Fibroblast of lung (primary cell): Measurements from ENCODE around the gene NDEL1. TPM values are rescaled to one million over a fixed set of nuclear protein-coding genes. Genes with fewer than 3 reads are reported as not detected.
A peak's percentile ranks its signal among the peaks of the same experiment; 100 is the strongest.

Experiments
- DNase-seq, 2 donors: peaks; one replicate each; pipeline versions ENCODE4 v3.0.0 to v3.0.0-alpha.2; 2010; ENCODE audit warnings: low read depth in 2 of 2
- H2AFZ ChIP-seq: 2 replicates; pipeline ENCODE4 v1.5.1; 2012; ENCODE audit warnings: low read length, control low read depth, inconsistent platforms
- H3K27ac ChIP-seq: 2 replicates; pipeline ENCODE4 v1.5.1; 2011; ENCODE audit warnings: low read length, control low read depth; ENCODE audit not compliant: insufficient read depth
- H3K27me3 ChIP-seq: 2 replicates; pipeline ENCODE4 v1.5.1; 2011; ENCODE audit warnings: mild to moderate bottlenecking, low read length; ENCODE audit not compliant: control insufficient read depth, insufficient read depth
- H3K36me3 ChIP-seq: 2 replicates; pipeline ENCODE4 v1.5.1; 2011; ENCODE audit warnings: low read length; ENCODE audit not compliant: control insufficient read depth, insufficient read depth
- H3K4me1 ChIP-seq: 2 replicates; pipeline ENCODE4 v1.5.1; 2011; ENCODE audit warnings: low read length; ENCODE audit not compliant: control insufficient read depth, insufficient read depth; ENCODE audit errors: extremely low read depth
- H3K4me2 ChIP-seq: 2 replicates; pipeline ENCODE4 v1.5.1; 2011; ENCODE audit warnings: low read length, control low read depth; ENCODE audit not compliant: insufficient read depth; ENCODE audit errors: extremely low read depth
- H3K4me3 ChIP-seq, 4 experiments: fragments of 200-600 bp in 1 of 4; sonication (generic) in 1 of 4; replicated peaks in 1 of 4; 2 replicates each; pipeline ENCODE4 v1.5.1; 2011 to 2016; ENCODE audit warnings: low read length in 4 of 4, low read depth in 3 of 4, mild to moderate bottlenecking in 3 of 4, control low read depth in 2 of 4, inconsistent platforms in 1 of 4, mixed read lengths in 1 of 4; ENCODE audit not compliant: insufficient read depth in 1 of 4; ENCODE audit errors: control extremely low read depth in 1 of 4
- H3K79me2 ChIP-seq: 2 replicates; pipeline ENCODE4 v1.5.1; 2012; ENCODE audit warnings: mild to moderate bottlenecking, low read length, inconsistent platforms; ENCODE audit not compliant: control insufficient read depth, insufficient read depth
- H3K9ac ChIP-seq: 2 replicates; pipeline ENCODE4 v1.5.1; 2011; ENCODE audit warnings: mild to moderate bottlenecking, low read length, control low read depth; ENCODE audit not compliant: insufficient read depth
- H3K9me3 ChIP-seq: 2 replicates; pipeline ENCODE4 v1.5.1; 2012; ENCODE audit warnings: low read depth, low read length; ENCODE audit not compliant: control insufficient read depth, insufficient read depth
- H4K20me1 ChIP-seq: 2 replicates; pipeline ENCODE4 v1.5.1; 2011; ENCODE audit warnings: low read length; ENCODE audit not compliant: control insufficient read depth, insufficient read depth; ENCODE audit errors: extremely low read depth
- EZH2 ChIP-seq: IDR thresholded peaks from 2 replicates; pipeline ENCODE4 v1.5.1; 2012; ENCODE audit warnings: low read length, control low read depth, mild to moderate bottlenecking; ENCODE audit errors: missing control alignments
- polyA plus RNA-seq, 2 donors: library from polyadenylated mRNA; depleted of rRNA in 1 of 2; stranded (reverse) in 1 of 2; unstranded in 1 of 2; fragments of >200 nt; gene quantifications; 2 replicates each; pipeline ENCODE4 v1.2.1, GENCODE V29; 2011 to 2012; ENCODE audit warnings: missing spikeins in 1 of 2
- total RNA-seq: library from RNA; depleted of rRNA; stranded (reverse); fragments of >200 nt; gene quantifications from 2 replicates; pipeline ENCODE4 v1.2.1, GENCODE V29; 2014
- TF ChIP-seq, protein P1 (sequence below), 2 donors: IDR thresholded peaks in 1 of 2; conservative IDR thresholded peaks in 1 of 2; 1 replicate in 1 of 2; 2 replicates in 1 of 2; pipeline ENCODE4 v1.5.1; 2011 to 2012; ENCODE audit warnings: low read length in 2 of 2, control low read depth in 1 of 2, inconsistent platforms in 1 of 2, low read depth in 1 of 2, mild to moderate bottlenecking in 1 of 2

Gene NDEL1
- total and polyA plus RNA-seq, 2 donors (not counting 1 experiment from before 2014, with no cell fraction given): 45.4 to 88.6 TPM

DNA sequence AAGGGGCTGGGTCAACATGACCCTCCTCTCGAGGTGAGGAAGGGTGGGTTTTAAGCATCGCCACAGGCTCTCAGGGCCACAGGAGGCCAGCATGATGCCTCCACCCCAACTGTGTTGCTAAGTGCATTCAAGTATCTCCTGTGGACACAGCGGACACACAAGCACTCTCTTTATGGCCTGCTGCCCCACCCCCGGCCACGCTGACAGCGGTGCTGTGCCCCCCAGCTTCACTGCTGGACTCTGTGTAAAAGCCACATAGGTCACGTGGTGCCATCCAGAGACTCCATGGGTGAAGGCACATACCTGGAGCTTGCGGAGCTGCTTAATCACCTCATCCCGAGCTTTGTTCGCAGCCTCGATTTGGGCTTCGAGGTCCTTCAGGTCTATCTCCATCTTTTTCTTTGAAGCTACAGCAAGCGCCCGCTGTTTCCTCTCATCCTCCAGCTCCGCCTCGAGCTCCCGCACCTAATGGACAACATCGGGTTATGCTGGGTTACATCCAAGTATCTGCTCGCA lies 51.5 kb downstream of the NDEL1 start:
- H3K36me3 ChIP-seq: peaks cover 13% of the 10 kb centered on the region

DNA sequence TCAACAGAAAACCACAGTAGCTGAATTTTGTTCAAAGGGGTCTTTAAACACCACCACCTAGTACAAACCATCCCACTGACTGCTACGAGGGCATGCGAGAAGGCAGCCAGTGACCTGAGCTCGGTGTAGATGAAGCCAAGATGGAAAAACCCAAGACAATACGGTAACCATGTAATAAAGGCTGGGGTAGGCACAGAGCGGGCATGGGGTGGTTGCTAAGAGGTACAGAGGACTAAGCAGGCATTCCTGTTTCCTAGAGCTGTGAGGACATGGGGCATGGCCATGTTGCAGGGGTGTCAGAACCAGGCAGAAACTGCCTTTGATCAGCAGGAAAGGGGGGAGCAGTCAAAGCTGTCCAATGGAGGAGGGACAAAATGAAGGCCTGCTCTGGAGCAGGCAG lies 52.1 kb downstream of the NDEL1 start:
- Histone ChIP-seq H3K4me1 (peaks cover 3% of the 10 kb centered on the region), H3K79me2 (no peaks in the 10 kb centered on the region), H3K36me3 (peaks cover 12% of the 10 kb centered on the region), H3K9me3 (no peaks in the 10 kb centered on the region), H2AFZ (no peak overlapping the region), H3K9ac (no peak overlapping the region), H3K4me3 (no peak overlapping the region), H4K20me1 (no peaks in the 10 kb centered on the region), H3K27me3 (no peaks in the 10 kb centered on the region), H3K4me2 (no peak overlapping the region), H3K27ac (peak overlapping the region; percentile 75)
- DNase-seq: no peak
- TF ChIP-seq, protein P1, sequence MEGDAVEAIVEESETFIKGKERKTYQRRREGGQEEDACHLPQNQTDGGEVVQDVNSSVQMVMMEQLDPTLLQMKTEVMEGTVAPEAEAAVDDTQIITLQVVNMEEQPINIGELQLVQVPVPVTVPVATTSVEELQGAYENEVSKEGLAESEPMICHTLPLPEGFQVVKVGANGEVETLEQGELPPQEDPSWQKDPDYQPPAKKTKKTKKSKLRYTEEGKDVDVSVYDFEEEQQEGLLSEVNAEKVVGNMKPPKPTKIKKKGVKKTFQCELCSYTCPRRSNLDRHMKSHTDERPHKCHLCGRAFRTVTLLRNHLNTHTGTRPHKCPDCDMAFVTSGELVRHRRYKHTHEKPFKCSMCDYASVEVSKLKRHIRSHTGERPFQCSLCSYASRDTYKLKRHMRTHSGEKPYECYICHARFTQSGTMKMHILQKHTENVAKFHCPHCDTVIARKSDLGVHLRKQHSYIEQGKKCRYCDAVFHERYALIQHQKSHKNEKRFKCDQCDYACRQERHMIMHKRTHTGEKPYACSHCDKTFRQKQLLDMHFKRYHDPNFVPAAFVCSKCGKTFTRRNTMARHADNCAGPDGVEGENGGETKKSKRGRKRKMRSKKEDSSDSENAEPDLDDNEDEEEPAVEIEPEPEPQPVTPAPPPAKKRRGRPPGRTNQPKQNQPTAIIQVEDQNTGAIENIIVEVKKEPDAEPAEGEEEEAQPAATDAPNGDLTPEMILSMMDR (conservative IDR thresholded peaks at IDR 0.05 in 1 of 2, IDR thresholded peaks at IDR 0.05 in 1 of 2; ENCODE audit: low read depth in 1 of 2, low read length in 2 of 2): no peak
- no peak for TF ChIP-seq EZH2

More for the DNA sequence above, 51.5 kb downstream of the NDEL1 start:
- no peaks in the 10 kb centered on the region for H3K27me3 ChIP-seq
- H2AFZ ChIP-seq: no peak overlapping the region
- H3K9me3 ChIP-seq: no peaks in the 10 kb centered on the region
- H3K4me3 ChIP-seq: no peak overlapping the region
- no peaks in the 10 kb centered on the region for H4K20me1 ChIP-seq
- H3K4me1 ChIP-seq: peaks cover 3% of the 10 kb centered on the region
- no peak overlapping the region for H3K27ac ChIP-seq
- no peak overlapping the region for H3K4me2 ChIP-seq
- DNase-seq: no peak
- no peak overlapping the region for H3K9ac ChIP-seq
- no peaks in the 10 kb centered on the region for H3K79me2 ChIP-seq
- TF ChIP-seq EZH2: no peak
- TF ChIP-seq, protein P1 (conservative IDR thresholded peaks at IDR 0.05 in 1 of 2, IDR thresholded peaks at IDR 0.05 in 1 of 2; ENCODE audit: low read depth in 1 of 2, low read length in 2 of 2): no peak

DNA sequence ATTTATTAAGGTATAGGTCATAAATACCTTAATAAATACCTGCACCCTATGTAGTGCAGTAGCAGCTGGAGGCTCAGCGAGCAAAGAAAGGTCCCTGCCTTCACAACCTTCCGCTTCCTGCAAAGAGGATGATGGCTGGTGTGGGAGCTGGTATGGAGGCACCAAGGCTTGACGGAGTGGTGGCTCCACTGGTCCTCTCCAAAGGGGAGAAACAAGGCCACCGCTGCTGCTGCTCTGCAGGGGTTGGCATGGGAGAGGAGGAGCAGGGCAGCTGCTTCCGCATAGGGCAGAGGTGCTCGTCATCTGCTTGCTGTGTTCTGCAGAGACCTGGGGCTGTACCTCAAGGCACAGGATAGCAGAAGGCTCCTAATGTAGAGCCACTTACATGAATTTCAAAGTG lies 52.8 kb downstream of the NDEL1 start:
- TF ChIP-seq, protein P1 (conservative IDR thresholded peaks at IDR 0.05 in 1 of 2, IDR thresholded peaks at IDR 0.05 in 1 of 2; ENCODE audit: low read depth in 1 of 2, low read length in 2 of 2): no peak
- no peak for TF ChIP-seq EZH2
- Histone ChIP-seq H3K4me3 (no peak overlapping the region), H3K4me1 (peaks cover 3% of the 10 kb centered on the region), H3K27me3 (no peaks in the 10 kb centered on the region), H2AFZ (no peak overlapping the region), H3K9me3 (no peaks in the 10 kb centered on the region), H3K36me3 (peaks cover 12% of the 10 kb centered on the region), H3K27ac (peak overlapping the region; percentile 75), H4K20me1 (no peaks in the 10 kb centered on the region), H3K9ac (no peak overlapping the region), H3K4me2 (no peak overlapping the region), H3K79me2 (no peaks in the 10 kb centered on the region)
- no peak for DNase-seq
